ENCODE measurements around the gene SIGMAR1. TPM values are rescaled to one million over a fixed set of nuclear protein-coding genes. Genes with fewer than 3 reads are reported as not detected.

Gene SIGMAR1
- total RNA-seq, 1 experiment from 2014 or later, result 222 TPM

- peak; percentile 62 for DNase-seq (ENCODE audit: low read depth)
These were observed 33.9 kb downstream of the SIGMAR1 start for GRCh38 chr9:34603610-34604231.

- no peak for DNase-seq (ENCODE audit: low read depth)
These were observed 35.5 kb downstream of the SIGMAR1 start for GRCh38 chr9:34601937-34602573.

- no peak for DNase-seq (ENCODE audit: low read depth)
These were observed 36.7 kb downstream of the SIGMAR1 start for GRCh38 chr9:34600908-34601307.

GRCh38 chr9:34599546-34599945 lies 38.0 kb downstream of the SIGMAR1 start:
- DNase-seq (ENCODE audit: low read depth), result peak; percentile 41

GRCh38 chr9:34594177-34594576 lies 43.4 kb downstream of the SIGMAR1 start:
- DNase-seq (ENCODE audit: low read depth), result no peak

- DNase-seq (ENCODE audit: low read depth), result no peak
These were observed 44.5 kb downstream of the SIGMAR1 start for GRCh38 chr9:34592895-34593601.

- DNase-seq (ENCODE audit: low read depth), result no peak
These were observed 45.4 kb downstream of the SIGMAR1 start for GRCh38 chr9:34591917-34592866.

- peak; percentile 55 for DNase-seq (ENCODE audit: low read depth)
These were observed 46.2 kb downstream of the SIGMAR1 start for GRCh38 chr9:34591248-34591916.

GRCh38 chr9:34590381-34591247 lies 47.0 kb downstream of the SIGMAR1 start:
- no peak for DNase-seq (ENCODE audit: low read depth)

GRCh38 chr9:34589636-34590380 lies 47.8 kb downstream of the SIGMAR1 start, which contains the start of gene CNTFR:
Gene CNTFR (minus strand): TSS chr9:34589724. CDS start chr9:34568981, 20,743 bp downstream.
- DNase-seq (ENCODE audit: low read depth), result no peak

- DNase-seq (ENCODE audit: low read depth), result no peak
These were observed 48.6 kb downstream of the SIGMAR1 start for GRCh38 chr9:34588671-34589635.

- DNase-seq (ENCODE audit: low read depth), result no peak
These were observed 50.3 kb downstream of the SIGMAR1 start for GRCh38 chr9:34587271-34587670.

GRCh38 chr9:34585946-34586669 lies 51.5 kb downstream of the SIGMAR1 start:
- no peak for DNase-seq (ENCODE audit: low read depth)

GRCh38 chr9:34584970-34585369 lies 52.6 kb downstream of the SIGMAR1 start:
- DNase-seq (ENCODE audit: low read depth), result no peak
